SIG-M5 treated with dmso at 0.1 percent for 504 hours (cell line): ENCODE results near the gene NMS.
"Not testable (repeated sequence)": the region's sequence is repeated elsewhere in the genome, so short reads cannot be mapped to it uniquely, and the experiment has no call there.

Experiments
- DNase-seq: peaks from one replicate; lab custom pipeline; 2025; ENCODE audit not compliant: unreplicated experiment; lab: John Stamatoyannopoulos, UW

Gene NMS, protein sequence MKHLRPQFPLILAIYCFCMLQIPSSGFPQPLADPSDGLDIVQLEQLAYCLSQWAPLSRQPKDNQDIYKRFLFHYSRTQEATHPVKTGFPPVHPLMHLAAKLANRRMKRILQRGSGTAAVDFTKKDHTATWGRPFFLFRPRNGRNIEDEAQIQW

DNA sequence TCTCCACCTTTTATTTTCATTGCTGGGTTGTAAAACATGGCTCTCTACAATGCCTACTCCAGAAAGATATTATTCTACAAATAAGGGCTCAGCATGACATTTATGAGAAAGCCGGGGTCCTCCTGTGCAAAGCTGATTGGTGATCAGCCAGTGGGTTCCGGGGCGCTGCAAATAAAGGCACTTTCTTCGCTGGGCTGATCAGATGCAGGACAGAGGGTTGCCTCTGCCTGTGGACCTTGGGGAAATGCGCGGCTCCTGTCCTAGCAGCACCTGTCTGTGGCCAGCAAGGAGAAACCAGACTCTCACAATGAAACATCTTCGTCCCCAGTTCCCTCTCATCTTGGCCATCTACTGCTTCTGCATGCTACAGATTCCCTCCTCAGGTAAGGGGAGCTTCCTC is at the start of gene NMS:
NMS (plus strand) TSS at position 301 of the 400 bp plus-strand sequence; CDS start at position 308, 7 bp downstream.
- DNase-seq = no peak

DNA sequence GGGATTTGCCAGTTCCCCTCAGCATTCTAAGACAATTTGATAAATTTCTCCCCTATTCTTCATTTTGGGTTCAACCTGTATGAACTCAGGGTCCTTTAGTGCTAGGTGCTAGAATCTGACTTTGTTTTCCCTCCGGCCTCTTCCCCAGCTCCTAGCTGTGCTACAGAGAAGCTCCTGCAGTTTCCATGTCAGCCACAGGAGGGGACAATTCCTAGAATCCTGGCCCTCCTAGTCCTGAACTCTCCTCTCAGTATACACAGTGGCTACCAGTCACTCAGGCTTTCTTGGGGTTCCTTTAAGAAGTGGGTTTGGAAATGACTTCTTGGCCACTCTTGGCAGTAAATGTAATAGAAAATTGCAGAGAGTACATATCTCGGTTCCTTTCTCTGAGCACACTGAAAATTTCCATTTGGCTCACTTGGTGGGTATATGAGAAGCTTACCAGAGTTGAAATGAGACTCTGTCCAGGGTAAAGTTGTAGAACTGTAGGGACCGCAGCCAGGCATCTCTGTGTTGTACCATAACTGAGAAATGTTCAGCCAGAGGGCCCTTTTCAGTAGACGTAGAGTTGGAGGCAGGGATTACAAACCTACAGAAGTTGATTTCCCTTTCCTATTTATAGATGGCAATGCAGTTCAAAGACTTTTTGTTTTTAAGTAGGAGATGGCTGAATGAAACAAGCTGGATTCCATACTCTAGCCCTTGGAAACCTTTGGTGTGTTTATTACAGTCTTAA is 47.8 kb upstream of the NMS start:
- peak; percentile 34 for DNase-seq

GRCh38 chr2:100423631-100424030 is 46.7 kb upstream of the NMS start:
- no peak for DNase-seq

DNA sequence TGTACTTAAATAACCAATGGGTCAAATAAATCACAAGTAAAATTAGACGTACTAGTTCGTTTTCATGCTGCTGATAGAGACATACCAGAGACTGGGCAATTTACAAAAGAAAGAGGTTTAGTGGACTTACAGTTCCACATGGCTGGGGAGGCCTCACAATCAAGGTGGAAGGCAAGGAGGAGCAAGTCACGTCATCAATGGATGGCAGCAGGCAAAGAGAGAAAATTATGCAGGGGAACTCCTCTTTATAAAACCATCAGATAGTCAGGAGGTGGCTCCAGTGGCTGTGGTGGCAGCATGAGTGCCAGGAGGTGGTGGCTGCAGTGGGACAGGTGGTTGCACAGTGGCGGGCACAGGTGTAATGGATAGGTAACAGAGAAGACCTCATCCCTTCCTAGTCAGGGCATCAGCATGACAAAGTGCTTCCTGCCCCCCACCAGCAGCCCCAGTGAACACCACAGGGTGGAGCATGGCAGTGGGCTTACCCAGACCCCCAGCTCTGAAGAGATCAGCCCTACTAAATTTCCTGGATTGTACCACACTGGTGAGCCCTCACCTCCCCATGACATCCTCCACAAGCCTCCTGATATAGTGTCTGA is 45.9 kb upstream of the NMS start:
- no peak for DNase-seq

- no peak for DNase-seq
These were observed 45.2 kb upstream of the NMS start for GRCh38 chr2:100425107-100425506.

- peak; percentile 83 for DNase-seq
These were observed 44.5 kb upstream of the NMS start for GRCh38 chr2:100425573-100426383.

- no peak for DNase-seq
These were observed 43.9 kb upstream of the NMS start for GRCh38 chr2:100426384-100426720.

DNA sequence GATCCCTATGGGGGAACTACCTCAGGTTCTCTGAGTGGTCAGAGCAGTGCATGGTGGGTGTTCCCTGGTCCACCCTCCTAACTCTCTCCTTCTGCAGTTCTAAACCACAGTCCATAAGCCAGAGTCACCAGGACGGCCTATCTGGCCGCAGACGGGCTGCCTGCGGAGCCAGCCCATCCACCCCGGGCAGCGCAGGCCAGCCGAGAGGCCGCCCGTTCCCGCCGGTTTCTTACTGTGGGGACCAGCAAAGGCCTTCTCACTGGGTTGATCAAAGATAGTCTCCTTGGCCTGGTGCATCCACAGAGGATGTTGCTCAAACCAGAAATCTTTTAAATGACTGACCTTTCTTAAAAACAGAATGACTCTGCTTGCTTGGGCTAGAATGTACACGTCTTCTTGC is 43.2 kb upstream of the NMS start:
- DNase-seq = no peak

DNA sequence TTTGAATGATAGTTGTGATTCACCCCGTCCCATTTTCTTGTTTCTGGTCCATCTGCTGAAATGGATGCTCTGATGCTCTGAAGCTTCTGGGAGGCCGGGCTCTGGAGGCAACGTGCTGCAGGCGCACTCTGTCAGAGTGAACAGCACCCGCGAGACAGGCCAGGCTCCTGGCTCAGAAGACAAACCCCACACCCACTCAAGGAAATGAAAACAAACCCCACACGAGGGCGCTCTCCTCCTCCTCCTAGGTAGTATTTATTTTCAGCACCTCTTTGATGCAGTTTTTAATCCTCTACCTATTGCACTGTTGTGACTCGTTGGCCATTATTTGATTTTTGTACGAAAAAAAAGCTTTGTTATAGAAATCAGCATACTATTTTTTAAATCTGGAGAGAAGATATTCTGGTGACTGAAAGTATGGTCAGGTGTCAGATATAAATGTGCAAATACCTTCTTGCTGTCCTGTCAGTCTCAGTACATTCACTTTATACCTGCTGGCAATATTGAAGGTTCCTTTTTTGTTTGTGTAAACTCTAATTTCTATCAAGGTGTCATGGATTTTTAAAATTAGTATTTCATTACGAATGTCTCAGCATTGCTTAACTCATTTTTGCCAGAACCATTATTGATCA is 42.5 kb upstream of the NMS start:
- DNase-seq = peak; percentile 31

- DNase-seq = peak; percentile 57
These were observed 40.6 kb upstream of the NMS start for GRCh38 chr2:100429726-100430125.

GRCh38 chr2:100437751-100438150 is 32.5 kb upstream of the NMS start:
- no peak for DNase-seq

- no peak for DNase-seq
These were observed 23.6 kb upstream of the NMS start for GRCh38 chr2:100446696-100447095.

GRCh38 chr2:100451092-100451491 is 19.2 kb upstream of the NMS start:
- no peak for DNase-seq

DNA sequence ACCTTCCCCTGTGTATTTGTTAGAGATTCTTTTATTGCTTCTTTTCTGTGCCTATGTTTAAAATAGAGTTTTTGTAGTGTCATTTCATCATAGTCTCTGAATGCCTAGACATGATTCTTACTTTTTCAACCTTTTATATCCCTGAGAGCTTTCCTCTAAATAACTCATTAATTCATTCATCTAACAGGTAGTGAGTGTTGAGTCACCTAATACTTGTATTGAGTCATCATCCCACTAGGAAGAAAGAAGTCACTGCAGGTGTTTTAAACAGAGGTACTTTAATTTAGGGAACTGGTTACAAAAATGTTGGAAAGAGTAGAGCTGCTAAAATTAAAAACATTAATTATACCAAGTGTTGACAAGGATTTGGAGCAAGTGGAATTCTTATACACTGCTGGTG is 18.5 kb upstream of the NMS start:
- no peak for DNase-seq

- no peak for DNase-seq
These were observed 16.4 kb upstream of the NMS start for GRCh38 chr2:100453853-100454252.

- not testable (repeated sequence) for DNase-seq
These were observed 13.9 kb upstream of the NMS start for GRCh38 chr2:100456357-100456756.

DNA sequence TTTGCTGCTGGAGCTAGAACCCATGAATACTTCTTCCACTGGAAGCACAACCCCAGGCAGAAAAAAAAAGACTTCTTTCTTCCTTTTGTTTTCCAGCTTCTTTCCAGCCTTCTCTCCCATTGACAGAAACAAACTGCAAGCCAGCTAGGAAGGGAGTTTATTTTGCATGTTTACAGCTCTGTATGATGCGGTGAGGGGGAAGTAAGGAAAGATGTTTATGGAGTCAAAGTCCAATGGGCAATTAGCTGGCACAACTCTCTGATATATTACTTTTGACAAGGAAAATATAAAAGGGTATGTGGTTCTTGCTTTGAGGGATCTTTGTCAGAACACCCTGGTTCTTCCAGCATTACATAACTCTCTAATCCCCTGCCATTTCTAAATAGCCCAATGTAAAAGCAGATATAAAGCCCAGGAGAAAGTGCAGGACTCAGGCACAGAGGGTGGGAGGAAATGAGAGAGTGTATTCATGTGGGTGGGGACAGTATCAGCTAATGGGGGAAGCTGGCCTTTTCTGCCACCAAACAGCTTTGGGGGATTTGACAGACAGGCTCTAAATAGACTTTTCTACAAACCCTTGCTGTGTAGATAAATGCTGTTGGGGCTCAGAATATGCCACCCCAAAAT is 9.3 kb upstream of the NMS start:
- no peak for DNase-seq

DNA sequence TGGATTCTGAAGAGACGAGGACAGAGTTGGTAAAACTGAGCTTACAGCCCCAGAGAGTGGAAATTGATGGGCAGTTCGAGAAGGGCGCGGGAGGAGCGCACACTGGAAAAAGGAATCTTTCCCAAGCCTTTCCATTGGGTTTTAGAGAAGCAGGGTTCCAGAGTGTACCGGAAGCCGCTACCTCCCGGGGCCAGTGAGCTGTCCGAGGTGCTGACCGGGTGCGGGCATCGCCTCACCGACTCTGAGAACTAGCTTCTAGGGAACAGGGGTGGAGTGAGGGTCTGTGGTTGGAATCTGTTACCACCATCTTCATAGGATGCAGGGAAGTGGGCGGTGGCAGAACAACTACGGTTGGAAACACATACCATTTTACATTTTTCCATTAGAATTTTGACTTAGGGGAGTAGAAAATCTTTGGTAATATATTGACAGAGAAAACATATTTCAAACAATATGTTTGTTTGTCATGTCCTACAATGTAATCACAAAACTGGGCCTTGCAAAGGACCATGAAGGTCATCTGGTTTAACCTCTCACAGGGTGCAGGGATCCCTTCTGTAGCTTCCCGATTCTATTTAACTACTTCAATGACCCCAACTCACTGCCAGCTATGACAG is 724 bp downstream of the NMS start:
- no peak for DNase-seq

DNA sequence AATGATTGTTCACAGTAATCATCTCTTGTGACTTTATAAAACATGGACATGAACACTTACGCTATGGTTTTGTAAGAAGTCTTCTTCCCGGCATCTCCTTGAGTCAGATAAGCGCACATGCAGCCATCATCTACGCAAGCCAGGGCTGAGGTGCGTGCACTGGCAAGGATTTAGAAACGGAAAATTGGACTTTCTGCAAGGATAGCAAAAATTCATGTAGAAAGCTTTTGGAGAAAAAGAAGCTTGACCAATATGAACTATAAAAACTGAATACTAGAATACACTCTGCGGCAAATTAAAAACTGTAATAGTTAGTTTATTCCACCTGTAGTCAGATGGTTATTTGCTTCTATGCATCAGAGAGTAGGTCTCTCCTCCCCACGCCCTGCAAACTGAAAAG is 6.3 kb downstream of the NMS start:
- DNase-seq = no peak

DNA sequence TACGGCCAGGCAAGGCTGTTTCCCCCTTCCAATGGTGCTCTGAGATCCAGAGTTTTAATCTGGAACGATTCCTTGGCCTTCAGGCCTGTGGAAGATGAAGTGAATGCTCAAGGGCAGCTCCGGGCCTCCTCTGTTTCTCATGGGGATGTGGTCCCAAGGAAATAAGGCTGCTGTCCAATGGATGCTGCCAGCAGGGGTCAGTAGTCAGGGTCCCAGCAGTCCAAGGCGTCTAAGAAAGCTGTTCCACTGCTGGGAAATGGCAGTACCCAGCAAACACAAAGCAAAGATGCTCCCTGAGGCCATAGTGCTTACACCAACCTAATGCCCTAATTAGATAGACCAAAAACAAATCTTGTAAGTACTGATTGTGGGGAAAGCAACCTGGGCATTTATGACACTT is 12.5 kb downstream of the NMS start:
- no peak for DNase-seq
